Measurements from ENCODE around the gene NUDCD3.

NUDCD3 gene

GRCh38 chr7:44396496-44396895 is 94.0 kb downstream of the NUDCD3 start:
- Mint-ChIP-seq H3K4me3 (no peak overlapping the region), H3K27ac (no peak overlapping the region), H3K27me3 (no peaks in the 10 kb centered on the region), H3K36me3 (ENCODE audit: low read depth) (peaks cover 21% of the 10 kb centered on the region), H3K4me1 (ENCODE audit: low read depth) (no peaks in the 10 kb centered on the region), H3K9me3 (no peaks in the 10 kb centered on the region)

GRCh38 chr7:44395067-44395466 is 95.4 kb downstream of the NUDCD3 start:
- H3K9me3 Mint-ChIP-seq = no peaks in the 10 kb centered on the region
- no peaks in the 10 kb centered on the region for H3K27me3 Mint-ChIP-seq
- peaks cover 26% of the 10 kb centered on the region for H3K36me3 Mint-ChIP-seq (ENCODE audit: low read depth)
- H3K4me3 Mint-ChIP-seq = no peak overlapping the region
- no peak overlapping the region for H3K27ac Mint-ChIP-seq
- no peaks in the 10 kb centered on the region for H3K4me1 Mint-ChIP-seq (ENCODE audit: low read depth)

DNA sequence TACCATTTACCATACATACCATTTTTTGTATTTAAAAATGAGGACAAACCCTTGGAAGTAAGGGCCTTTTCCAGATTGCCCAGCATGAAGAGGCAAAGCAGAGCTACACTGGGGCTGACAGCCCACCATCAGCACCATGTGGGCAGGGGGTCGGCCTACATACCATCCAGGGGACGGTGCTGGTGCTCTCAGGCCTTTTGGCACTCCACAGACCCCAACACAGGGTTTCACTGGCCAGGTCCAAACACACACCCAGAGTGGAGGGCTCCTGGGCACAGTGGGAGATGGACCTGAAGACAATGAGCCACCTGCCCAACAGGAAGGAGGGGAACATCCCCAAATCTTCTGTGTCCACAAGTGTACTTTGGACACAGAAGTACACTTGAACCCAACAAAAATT is 95.8 kb downstream of the NUDCD3 start:
- no peaks in the 10 kb centered on the region for H3K27me3 Mint-ChIP-seq
- H3K36me3 Mint-ChIP-seq (ENCODE audit: low read depth) = peaks cover 22% of the 10 kb centered on the region
- H3K4me3 Mint-ChIP-seq = no peak overlapping the region
- H3K4me1 Mint-ChIP-seq (ENCODE audit: low read depth) = no peaks in the 10 kb centered on the region
- H3K27ac Mint-ChIP-seq = no peak overlapping the region
- no peaks in the 10 kb centered on the region for H3K9me3 Mint-ChIP-seq

GRCh38 chr7:44394112-44394447 is 96.4 kb downstream of the NUDCD3 start:
- Mint-ChIP-seq H3K4me1 (ENCODE audit: low read depth) (no peaks in the 10 kb centered on the region), H3K4me3 (no peak overlapping the region), H3K9me3 (no peaks in the 10 kb centered on the region), H3K36me3 (ENCODE audit: low read depth) (peaks cover 19% of the 10 kb centered on the region), H3K27me3 (no peaks in the 10 kb centered on the region), H3K27ac (peak overlapping the region; percentile 59)

- Mint-ChIP-seq H3K4me3 (no peak overlapping the region), H3K36me3 (ENCODE audit: low read depth) (peaks cover 15% of the 10 kb centered on the region), H3K4me1 (ENCODE audit: low read depth) (no peaks in the 10 kb centered on the region), H3K27me3 (no peaks in the 10 kb centered on the region), H3K9me3 (no peaks in the 10 kb centered on the region), H3K27ac (peak overlapping the region; percentile 59)
Measured at GRCh38 chr7:44393238-44394111, 97.0 kb downstream of the NUDCD3 start.

DNA sequence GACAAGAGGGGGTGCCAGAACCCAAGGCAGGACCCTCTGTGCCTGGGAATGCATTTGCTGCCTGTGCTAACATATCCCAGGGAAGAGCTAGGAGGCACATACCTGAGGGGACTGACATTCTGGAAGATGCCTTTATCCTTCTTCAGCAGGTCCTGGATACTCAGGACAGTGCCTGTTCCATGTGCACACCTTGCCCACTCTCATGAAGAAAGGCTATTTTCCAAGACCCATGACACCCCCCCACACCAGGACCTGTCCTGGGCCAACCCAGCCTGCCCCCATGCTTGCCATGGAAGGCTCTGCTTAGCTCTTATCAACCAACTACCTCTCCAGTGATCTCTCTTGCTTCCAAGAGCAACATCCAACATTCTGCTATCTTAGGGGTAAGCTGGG is 97.8 kb downstream of the NUDCD3 start:
- H3K27ac Mint-ChIP-seq = no peak overlapping the region
- H3K9me3 Mint-ChIP-seq = no peaks in the 10 kb centered on the region
- H3K4me3 Mint-ChIP-seq = no peak overlapping the region
- H3K27me3 Mint-ChIP-seq = no peaks in the 10 kb centered on the region
- H3K36me3 Mint-ChIP-seq (ENCODE audit: low read depth) = peaks cover 12% of the 10 kb centered on the region
- no peaks in the 10 kb centered on the region for H3K4me1 Mint-ChIP-seq (ENCODE audit: low read depth)

DNA sequence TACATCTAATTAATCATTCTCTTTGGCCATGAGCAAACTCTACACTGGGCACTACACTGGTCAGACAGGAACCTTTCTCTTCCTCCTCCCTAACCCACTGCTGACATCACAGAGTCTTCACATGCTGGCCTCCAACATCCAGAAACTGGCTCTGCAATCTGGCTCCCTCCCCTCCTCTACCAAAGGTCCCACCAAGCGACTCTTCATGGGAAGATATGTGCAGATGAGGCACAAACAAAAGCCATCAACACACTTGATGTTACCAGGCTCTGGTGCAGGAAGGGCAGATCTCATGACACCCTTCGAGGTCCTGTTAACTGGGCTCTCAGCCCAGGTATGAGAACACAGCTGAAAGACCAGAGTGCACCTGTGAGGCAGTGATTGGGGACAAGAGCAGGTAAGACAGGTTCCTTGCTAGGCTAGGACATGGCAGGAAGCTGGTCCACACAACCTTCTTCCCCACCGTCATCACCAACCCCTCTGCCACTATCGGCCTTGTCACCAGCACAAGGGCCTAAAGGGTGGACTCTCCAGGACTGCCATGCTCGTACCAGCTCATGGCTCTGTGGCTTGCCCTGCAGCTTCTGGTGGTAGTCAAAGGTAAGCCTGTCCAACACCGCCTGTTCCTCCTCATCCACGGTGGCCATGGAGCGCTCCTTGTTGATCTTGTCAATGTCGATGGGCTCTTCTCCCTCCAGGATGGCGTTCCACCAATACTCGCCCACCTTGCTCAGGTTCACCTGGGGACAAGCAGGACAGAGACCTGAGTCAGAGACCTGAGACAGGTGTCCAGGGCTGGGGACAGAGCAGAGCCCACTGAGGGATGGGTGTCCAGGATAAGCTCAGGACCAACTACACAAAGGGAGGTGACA is 98.5 kb downstream of the NUDCD3 start:
- Mint-ChIP-seq H3K4me1 (ENCODE audit: low read depth) (no peaks in the 10 kb centered on the region), H3K9me3 (no peaks in the 10 kb centered on the region), H3K4me3 (no peak overlapping the region), H3K27me3 (no peaks in the 10 kb centered on the region), H3K36me3 (ENCODE audit: low read depth) (peaks cover 15% of the 10 kb centered on the region), H3K27ac (no peak overlapping the region)

GRCh38 chr7:44391171-44391570 is 99.3 kb downstream of the NUDCD3 start:
- no peaks in the 10 kb centered on the region for H3K4me1 Mint-ChIP-seq (ENCODE audit: low read depth)
- no peak overlapping the region for H3K4me3 Mint-ChIP-seq

DNA sequence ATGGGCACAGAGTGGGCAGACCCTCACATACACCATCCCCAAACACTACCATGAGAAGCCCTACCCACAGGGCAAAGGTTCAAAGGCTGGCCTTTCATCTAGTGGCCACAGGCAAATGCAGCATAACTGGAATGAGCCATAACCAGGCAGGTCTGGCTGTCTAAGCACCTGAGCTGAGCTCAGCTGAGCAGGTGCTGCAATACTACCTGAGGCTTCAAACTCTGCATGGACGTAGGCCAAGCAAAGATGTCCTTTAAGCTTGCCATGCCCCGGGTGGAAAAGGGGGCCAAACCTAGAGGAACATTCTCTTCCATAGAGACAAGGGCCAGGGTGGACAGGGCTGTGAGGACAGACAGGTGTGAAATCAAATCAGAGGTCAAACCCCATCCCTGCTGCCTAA is 99.8 kb downstream of the NUDCD3 start:
- H3K4me1 Mint-ChIP-seq (ENCODE audit: low read depth) = no peaks in the 10 kb centered on the region

More at GRCh38 chr7:44391171-44391570, 99.3 kb downstream of the NUDCD3 start:
- H3K27me3 Mint-ChIP-seq = no peaks in the 10 kb centered on the region
- no peak overlapping the region for H3K27ac Mint-ChIP-seq
- H3K36me3 Mint-ChIP-seq (ENCODE audit: low read depth) = peaks cover 15% of the 10 kb centered on the region
- H3K9me3 Mint-ChIP-seq = no peaks in the 10 kb centered on the region

GRCh38 chr7:44388089-44388970 is 102.1 kb downstream of the NUDCD3 start:
- Mint-ChIP-seq H3K4me3 (no peak overlapping the region), H3K27me3 (no peaks in the 10 kb centered on the region), H3K4me1 (ENCODE audit: low read depth) (no peaks in the 10 kb centered on the region), H3K9me3 (no peaks in the 10 kb centered on the region), H3K36me3 (ENCODE audit: low read depth) (peaks cover 21% of the 10 kb centered on the region), H3K27ac (no peak overlapping the region)

More for the DNA sequence above, 99.8 kb downstream of the NUDCD3 start:
- no peaks in the 10 kb centered on the region for H3K9me3 Mint-ChIP-seq
- no peak overlapping the region for H3K27ac Mint-ChIP-seq
- peaks cover 15% of the 10 kb centered on the region for H3K36me3 Mint-ChIP-seq (ENCODE audit: low read depth)
- H3K4me3 Mint-ChIP-seq = no peak overlapping the region
- H3K27me3 Mint-ChIP-seq = no peaks in the 10 kb centered on the region

- H3K4me1 Mint-ChIP-seq (ENCODE audit: low read depth) = no peaks in the 10 kb centered on the region
- H3K27me3 Mint-ChIP-seq = no peaks in the 10 kb centered on the region
- H3K36me3 Mint-ChIP-seq (ENCODE audit: low read depth) = peaks cover 21% of the 10 kb centered on the region
- no peaks in the 10 kb centered on the region for H3K9me3 Mint-ChIP-seq
- peak overlapping the region; percentile 27 for H3K27ac Mint-ChIP-seq
- no peak overlapping the region for H3K4me3 Mint-ChIP-seq
Measured at GRCh38 chr7:44387389-44387788, 103.1 kb downstream of the NUDCD3 start.

- H3K9me3 Mint-ChIP-seq = no peaks in the 10 kb centered on the region
- peaks cover 21% of the 10 kb centered on the region for H3K36me3 Mint-ChIP-seq (ENCODE audit: low read depth)
- H3K27me3 Mint-ChIP-seq = no peaks in the 10 kb centered on the region
- H3K4me3 Mint-ChIP-seq = no peak overlapping the region
- H3K27ac Mint-ChIP-seq = no peak overlapping the region
- H3K4me1 Mint-ChIP-seq (ENCODE audit: low read depth) = no peaks in the 10 kb centered on the region
Measured at GRCh38 chr7:44386139-44386913, 104.1 kb downstream of the NUDCD3 start.

- Mint-ChIP-seq H3K4me1 (ENCODE audit: low read depth) (no peaks in the 10 kb centered on the region), H3K36me3 (ENCODE audit: low read depth) (peaks cover 20% of the 10 kb centered on the region), H3K4me3 (no peak overlapping the region), H3K27ac (no peak overlapping the region), H3K9me3 (no peaks in the 10 kb centered on the region), H3K27me3 (no peaks in the 10 kb centered on the region)
Measured at GRCh38 chr7:44385434-44386138, 104.9 kb downstream of the NUDCD3 start.
